GM21529 (cell line): ENCODE data around the gene C1orf53.

ENCODE experiments used
- ATAC-seq: cut with Tn5 transposase; IDR thresholded peaks from one replicate; pipeline ENCODE4 v1.9.1; 2021; ENCODE audit not compliant: unreplicated experiment

Gene C1orf53

DNA sequence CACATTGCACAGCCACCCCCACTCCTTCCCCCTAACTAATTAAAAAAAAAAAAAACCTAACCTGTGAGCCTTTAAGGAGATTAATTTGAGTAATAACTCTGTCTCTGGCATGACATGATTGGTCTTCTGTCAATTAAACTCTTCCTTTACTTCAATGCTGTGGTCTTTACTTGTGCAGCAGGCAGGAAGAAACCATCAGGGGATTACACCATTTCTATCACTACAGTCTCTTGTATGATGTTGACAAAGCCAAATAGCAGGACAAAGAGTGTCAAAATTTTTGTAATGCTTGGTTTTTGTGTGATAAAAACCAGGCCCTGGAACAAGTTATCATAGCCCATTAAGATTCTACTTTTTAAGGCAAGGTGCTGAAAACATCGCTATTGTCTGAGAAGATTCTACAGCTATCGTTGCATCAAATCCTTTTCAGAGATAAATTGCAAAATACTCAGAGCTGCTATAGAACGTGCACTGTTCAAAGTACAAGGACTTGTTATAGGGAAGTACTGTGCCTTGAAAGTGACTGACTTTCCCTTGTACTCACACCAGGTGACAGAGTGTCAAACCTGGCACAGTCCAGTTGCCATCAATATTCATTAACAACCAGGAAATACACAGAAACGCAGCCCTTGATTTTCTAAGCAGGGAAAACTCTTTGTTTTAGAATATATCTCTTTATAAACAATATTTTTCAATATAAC, 52.4 kb downstream of the C1orf53 start:
- ATAC-seq = no peak

DNA sequence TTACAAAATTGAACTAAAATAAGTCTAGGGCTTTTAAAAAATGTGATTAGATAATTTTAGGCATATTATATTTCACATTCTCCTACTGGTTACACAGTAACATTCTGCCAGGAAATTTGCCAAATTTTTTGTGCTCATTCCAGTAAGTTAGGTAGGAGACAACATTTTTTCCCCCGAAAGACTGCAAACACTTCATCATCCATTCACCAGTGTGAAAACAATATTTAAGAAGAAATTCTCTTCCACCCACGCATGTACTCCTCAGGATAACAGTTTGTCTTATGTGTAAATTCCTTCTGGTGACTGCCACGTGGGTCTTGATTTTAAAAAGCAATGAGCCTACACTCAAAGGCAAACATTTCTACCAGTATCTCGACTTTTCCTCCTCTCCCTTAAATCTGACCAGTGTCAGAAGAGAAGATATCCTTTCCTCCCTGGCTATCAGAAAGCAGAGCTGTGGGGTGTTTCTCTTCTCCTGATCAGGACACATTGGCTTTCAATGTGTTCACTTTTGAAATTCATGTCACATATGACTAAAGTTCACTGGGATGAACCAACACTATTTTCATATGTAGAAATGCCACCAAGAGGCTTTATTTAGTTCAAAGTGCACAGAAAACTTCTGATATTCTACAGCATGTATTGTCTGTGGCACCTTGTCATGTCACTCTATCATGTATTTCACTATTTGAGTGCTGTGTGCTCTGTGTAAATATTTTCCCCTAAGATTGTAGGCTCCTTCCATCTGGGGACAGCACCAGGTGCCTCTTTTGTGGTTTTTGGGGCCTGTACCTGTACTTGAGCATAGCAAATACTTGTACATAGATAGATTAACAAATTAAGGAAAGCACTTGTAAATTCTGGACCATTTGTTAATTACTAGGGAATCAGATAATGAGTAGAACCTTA, 53.3 kb downstream of the C1orf53 start:
- no peak for ATAC-seq
